EH (cell line): ENCODE measurements around the gene SEC24C.
"Not testable (repeated sequence)": the region's sequence is repeated elsewhere in the genome, so short reads cannot be mapped to it uniquely, and the experiment has no call there.

Source experiments
- DNase-seq: peaks from one replicate; pipeline ENCODE4 v3.0.0-alpha.2; 2015; ENCODE audit warnings: low read depth

SEC24C gene

DNA sequence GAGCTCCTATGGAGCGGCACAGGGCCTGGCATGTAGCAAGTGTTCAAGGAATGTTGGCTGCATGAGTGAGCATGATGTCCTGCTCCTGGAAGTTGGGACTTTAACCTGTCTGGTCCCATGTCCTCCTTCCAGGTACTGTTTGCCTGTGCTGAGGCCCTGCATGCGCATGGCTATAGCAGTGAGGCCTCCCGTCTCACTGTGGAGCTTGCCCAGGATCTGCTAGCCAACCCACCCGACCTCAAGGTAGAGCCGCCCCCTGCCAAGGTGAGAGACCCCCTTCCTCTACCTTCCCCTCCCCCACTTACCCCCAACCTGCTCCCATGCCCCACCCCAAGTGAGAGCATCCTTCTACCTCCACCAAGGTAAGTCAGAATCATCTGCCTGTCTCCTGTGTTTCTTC lies 49.3 kb downstream of the SEC24C start:
- DNase-seq = no peak

GRCh38 chr10:73795491-73795890 lies 51.3 kb downstream of the SEC24C start:
- DNase-seq = not testable (repeated sequence)

DNA sequence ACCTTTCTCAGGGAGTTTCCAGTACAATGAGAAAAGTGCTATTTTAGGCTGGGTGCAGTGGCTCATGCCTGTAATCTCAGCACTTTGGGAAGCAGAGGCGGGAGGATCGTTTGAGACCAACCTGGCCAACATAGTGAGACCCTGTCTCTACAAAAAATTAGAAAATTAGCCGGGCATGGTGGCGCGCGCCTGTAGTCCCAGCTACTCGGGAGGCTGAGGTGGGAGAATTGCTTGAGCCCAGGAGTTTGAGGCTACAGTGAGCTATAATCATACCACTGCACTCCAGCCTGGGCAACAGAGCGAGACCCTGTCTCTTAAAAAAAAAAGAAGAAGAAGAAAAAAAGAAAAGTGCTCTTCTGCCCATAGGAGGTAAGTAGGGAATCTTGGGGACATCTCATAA lies 51.9 kb downstream of the SEC24C start:
- not testable (repeated sequence) for DNase-seq

- no peak for DNase-seq
Measured at GRCh38 chr10:73796766-73797165, 52.6 kb downstream of the SEC24C start.

DNA sequence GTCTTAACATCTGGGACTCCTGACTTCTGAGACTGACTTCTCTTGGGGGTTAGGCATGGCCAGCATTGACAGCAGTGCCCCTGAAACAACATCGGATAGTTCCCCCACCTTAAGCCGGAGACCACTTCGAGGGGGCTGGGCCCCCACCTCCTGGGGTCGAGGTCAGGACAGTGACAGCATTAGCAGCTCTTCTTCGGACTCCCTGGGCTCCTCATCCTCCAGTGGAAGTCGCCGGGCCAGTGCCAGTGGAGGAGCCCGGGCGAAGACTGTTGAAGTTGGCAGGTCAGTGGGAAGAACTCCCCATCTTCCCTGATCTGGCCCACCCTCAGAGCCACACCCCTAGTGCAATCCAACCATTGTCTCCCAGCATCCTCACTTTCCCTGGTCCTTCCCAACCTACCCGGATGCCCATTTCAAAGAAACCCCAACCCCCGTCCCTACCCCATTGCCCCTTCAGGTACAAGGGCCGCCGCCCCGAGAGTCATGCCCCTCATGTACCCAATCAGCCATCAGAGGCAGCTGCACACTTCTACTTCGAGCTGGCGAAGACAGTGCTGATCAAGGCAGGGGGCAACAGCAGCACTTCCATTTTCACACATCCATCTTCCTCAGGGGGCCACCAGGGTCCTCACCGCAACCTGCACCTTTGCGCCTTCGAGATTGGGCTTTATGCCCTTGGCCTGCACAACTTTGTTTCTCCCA lies 53.3 kb downstream of the SEC24C start:
- no peak for DNase-seq

DNA sequence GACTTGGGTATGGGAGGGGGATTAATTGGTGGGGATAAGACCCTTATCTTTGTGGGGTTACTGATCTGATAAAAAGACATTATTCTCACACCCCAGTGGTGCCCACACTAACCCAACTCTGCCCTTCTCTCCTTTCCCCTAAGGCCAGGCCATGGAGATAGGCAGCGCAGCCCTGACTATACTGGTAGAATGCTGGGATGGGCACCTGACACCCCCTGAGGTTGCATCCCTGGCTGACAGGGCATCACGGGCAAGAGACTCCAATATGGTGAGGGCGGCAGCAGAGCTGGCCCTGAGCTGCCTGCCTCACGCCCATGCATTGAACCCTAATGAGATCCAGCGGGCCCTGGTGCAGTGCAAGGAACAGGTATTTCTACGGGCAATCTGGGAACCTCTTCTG lies 53.9 kb downstream of the SEC24C start:
- DNase-seq = no peak

DNA sequence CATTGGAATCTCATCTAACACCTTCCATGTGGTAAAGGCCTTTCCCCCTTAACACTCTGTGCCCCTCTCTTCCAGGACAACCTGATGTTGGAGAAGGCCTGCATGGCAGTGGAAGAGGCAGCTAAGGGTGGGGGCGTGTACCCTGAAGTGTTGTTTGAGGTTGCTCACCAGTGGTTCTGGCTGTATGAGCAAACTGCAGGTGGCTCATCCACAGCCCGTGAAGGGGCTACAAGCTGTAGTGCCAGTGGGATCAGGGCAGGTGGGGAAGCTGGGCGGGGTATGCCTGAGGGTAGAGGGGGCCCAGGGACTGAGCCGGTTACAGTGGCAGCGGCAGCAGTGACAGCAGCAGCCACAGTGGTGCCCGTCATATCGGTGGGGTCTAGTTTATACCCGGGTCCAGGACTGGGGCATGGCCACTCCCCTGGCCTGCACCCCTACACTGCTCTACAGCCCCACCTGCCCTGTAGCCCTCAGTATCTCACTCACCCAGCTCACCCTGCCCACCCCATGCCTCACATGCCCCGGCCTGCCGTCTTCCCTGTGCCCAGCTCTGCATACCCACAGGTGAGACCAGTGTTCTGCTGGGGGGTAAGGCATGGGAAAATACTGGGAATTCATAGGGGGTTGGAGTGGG lies 54.9 kb downstream of the SEC24C start:
- DNase-seq = no peak

DNA sequence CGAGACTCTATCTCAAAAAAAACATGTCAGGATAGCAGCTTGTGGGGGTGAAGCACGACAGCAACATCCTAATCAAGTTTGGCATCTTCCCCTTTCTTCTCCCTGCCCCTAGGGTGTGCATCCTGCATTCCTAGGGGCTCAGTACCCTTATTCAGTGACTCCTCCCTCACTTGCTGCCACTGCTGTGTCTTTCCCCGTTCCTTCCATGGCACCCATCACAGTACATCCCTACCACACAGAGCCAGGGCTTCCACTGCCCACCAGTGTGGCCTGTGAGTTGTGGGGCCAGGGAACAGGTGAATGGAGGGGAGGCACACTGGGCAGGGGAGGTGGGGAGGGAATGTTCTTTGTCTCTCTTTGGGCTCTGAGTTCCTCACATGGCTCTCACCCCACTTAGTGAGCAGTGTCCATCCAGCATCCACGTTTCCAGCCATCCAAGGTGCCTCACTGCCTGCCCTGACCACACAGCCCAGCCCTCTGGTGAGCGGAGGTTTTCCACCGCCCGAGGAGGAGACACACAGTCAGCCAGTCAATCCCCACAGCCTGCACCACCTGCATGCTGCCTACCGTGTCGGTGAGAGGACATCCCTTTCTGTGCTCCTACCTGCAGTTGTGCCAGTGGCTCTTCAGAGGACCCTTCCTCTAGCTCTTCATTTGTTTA lies 55.9 kb downstream of the SEC24C start:
- no peak for DNase-seq

DNA sequence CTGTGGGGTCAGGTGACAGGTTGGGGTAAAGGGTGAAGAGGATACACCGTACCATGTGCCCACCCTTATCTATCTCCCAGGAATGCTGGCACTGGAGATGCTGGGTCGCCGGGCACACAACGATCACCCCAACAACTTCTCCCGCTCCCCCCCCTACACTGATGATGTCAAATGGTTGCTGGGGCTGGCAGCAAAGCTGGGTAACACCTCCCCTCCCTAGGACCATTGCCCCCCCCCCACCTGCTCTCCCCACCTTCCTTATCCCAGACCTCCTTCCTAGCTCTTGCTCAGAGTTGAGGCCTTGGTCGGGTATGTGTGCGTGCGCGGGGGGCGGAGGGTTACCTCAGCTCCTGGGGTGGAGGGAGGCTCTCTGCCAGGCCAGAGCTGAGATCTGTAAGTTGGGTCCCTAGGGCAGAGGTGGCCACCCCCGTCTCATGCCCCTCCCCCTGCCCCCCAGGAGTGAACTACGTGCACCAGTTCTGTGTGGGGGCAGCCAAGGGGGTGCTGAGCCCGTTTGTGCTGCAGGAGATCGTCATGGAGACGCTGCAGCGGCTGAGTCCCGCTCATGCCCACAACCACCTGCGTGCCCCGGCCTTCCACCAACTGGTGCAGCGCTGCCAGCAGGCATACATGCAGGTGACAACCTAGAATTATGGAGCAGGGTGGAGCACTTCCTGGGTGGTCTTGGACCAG lies 56.5 kb downstream of the SEC24C start:
- DNase-seq = no peak

GRCh38 chr10:73801253-73801590 lies 57.0 kb downstream of the SEC24C start:
- DNase-seq = no peak

DNA sequence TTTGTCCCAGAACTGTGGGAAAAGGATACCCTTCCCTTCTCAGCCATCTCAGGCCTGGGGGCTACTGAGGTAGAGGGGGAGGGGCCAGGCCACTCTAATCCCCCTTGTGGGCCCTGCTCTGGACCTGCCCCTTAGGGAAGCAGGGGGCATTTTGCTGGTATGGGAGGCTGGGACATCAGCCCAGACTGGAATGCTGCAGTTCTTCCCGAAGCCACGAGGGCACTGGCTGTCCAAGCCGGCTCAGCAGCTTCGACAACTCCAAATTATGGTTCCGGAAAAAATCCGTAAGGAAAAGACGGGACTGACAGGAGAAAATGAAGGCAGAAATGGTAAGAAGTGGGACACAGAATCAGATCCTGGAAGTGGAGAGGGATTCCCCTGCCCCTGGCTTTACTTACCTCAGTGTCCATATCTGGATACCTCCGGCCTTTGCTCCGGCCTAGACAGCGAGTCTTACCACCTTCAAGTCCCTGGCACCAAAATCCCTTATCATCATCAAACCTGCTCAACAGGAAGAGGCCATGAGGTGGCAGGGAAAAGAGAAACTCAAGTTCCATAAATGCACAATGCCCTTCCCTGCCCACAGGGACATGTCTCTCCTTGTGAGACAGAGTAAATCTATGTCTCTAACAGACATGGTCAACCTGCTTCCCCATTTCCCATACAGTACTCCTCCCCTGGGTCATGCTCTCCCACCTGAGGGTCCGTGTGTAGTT lies 58.3 kb downstream of the SEC24C start:
- no peak for DNase-seq

- no peak for DNase-seq
Measured at GRCh38 chr10:73803680-73804286, 59.6 kb downstream of the SEC24C start.

GRCh38 chr10:73806176-73806950 lies 62.2 kb downstream of the SEC24C start:
- DNase-seq = no peak

DNA sequence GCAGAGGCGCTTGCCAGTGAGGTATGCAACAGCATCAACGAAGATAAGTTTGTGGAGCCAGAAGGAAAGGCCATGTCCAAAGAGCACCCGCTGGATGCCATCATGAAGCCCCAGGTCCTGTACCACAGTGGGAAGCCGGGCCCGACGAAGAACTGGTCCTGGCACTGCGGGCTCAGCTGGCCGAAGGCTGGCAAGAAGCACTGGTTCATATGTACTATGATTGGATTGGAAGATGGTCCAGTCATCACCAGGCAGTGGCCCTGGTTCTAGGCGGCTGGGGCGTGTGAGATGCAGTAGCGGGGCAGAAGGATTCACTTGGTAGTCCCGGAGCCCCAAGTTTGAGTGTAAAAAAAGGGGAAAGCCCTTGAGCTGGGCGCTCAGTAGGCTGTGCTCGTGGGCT lies 63.3 kb downstream of the SEC24C start:
- DNase-seq = no peak

DNA sequence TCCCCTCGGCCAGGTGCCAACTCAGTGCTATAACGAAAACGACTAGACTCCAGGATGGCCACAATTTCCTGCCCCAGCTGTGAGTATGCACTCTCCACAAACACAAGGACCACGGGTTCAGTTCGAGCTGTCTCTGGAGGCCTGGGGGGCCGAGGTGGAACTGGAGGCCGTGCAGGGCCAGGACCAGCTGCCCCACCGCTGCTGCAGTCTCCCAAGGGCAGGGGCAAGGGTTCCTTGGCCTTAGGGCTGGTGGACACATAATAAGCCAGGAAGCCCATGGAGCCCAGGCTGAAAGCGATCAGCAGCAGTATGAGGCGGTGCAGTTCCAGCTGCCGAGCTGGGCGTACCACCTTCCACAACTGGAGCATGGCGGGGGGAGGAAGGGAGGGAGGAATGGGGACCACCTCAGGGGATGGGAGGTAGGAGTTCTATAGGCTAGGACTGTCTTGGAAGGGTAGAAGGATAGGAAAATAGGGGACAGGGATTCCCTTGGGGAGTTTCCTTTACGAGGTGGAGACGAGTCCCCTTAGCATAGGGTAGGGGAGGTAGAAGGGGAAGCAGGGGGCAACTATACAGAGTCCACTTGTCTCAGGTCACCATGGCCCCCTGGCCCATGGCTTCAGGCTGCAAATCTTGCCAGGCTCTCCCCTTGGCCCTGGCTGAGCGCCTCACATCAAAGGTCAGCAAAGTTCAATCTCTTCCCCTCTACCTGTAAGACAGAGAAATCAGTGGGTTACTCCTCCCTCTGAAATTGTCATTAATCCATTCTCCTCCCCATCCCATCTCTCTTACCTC lies 64.0 kb downstream of the SEC24C start:
- no peak for DNase-seq

- DNase-seq = no peak
Measured at GRCh38 chr10:73809061-73809818, 65.1 kb downstream of the SEC24C start.

DNA sequence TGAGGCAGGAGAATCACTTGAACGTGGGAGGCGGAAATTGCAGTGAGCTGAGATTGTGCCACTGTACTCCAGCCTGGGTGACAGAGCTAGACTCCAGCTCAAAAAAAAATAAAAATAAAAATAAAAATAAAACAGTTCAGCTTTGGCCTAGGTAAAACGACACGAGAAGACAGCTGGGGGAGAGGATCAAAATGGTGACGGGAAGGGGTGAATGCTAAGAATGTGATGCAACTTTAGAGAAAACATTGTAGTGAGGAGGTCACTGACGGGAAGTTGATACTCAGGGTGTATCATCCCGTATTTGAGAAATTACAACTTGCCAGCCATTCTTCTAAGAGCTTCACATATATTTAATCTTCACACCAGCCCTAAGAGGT lies 66.2 kb downstream of the SEC24C start:
- DNase-seq = peak; percentile 39

DNA sequence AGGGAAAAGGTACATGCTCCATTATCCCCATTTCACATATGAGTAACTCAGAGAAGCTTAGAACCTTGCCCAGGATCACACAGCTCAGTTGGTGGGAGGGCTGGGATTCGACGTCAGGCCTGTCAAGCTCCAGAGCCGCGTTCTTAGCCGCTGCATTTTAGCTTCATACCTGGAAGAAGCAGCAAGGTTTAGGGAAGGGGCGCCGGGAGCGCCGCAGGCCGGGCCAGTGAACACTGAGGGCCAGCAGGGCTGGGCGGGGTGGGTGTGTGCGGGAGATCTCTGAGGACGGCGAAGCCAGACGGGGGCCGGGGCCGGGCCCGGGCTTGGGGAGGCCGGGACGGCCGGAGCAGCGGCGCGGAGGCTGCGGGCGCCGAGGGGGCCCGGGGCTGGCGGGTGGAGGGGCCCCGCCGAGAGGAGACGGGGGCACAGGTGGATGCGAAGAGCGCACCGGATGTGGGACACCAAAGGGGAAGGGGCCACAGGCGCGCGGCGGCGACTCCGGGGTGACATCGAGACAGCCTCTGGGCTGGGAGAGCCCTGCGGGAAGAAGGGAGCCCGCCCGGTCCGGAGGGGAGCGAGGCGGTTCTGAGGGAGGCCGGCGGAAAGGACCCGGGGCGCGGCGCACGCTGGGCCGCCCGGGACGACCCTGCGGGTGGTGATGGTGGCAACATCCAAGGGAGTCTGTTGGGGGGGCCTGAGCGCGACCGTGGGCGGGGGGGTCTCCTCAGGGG lies 66.7 kb downstream of the SEC24C start:
- DNase-seq = peak; percentile 28

DNA sequence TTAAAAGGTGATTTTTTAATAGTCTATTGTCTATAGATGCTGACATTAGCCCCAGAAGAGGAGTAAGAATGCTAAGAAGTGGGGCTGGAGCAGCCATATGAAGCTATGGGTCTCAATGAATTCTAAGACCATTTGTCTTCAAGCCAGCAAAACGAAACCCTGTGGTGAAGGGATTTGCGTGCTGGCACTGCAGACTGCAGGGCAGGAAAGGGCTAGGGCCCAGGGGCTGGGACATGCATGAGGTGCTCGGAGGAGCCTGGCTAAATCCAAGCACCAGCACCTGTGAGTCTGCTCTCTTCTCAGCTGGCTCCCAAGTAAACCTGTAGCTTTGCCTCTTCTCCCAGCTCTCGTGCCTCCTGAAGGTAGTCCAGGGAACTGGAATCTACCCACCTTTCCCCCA lies 68.5 kb downstream of the SEC24C start:
- DNase-seq = no peak
